Activated effector memory CD4-positive, alpha-beta T cell treated with Interleukin-2 at 50 U/mL for 16 hours (primary cell): ENCODE data around the gene EXOSC7.

Source experiments
- DNase-seq: peaks from one replicate; pipeline ENCODE4 v3.0.0-alpha.2; 2020

Gene EXOSC7

DNA sequence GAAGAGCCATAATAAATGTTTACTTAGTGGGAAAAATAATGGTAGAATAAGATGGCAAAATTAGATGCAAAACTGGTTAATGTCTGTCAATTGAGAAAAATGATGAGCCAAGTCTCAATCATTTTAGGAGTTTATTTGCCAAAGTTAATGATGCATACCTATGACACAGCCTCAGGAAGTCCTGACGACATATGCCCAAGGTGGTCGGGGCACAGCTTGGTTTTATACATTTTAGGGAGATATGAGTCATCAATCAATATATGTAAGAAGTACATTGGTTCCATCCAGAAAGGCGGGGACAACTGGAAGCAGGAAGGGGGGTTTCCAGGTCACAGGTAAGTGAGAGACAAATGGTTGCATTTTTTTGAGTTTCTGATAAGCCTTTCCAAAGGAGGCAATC is 81.5 kb downstream of the EXOSC7 start:
- DNase-seq: no peak

DNA sequence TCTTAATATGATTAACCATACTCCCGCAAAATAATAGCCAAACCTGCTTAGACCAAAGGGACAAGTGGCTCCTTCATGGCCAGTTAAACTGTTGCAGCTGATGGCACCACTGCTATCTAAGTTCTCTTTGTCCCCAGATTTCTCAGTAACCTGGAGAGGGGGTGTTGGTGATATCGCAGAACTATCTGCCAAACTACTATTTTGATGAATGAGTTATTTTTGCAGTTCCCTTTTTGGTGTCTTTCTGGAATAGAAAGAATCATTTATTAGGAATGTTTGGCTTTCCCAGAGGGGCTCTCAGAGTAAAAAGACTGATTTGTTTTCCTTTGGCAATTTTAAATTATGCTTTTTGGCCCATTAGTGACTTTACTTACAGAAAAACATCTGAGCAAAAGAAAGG is 83.1 kb downstream of the EXOSC7 start:
- DNase-seq: no peak

GRCh38 chr3:45060165-45060892 is 84.3 kb downstream of the EXOSC7 start:
- DNase-seq: no peak
